ENCODE data around the gene UBE2N.

UBE2N gene

DNA sequence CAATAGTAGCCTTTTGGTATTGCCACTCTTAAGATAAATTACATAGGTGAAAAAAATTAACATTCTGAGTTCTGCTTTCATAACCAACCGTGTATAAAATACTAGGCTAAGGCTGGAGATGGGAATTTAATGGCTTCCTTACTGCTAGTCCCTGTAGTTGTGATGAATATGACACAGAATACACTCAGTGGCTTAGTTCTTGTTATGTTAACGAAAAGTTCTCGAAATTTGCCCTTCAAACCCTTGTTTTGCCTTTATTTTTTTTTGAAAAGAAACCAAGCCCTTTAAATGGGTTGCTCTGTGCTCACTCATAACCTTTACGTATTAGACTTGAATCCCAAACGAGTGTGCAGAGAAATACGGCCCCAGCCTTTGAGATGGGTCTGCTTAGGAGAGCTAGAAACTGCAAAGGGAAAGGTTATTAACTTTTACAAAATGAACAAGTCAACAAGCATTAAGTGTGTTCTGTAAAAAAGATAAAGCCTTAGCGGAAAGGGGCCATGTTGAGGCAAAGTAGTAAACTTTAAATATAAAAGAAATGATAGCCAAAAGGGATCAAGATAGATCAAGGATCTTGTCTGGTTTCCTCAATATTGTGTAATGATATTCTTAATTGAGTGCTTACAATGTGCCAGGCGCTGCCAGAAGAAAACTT is 62.3 kb downstream of the UBE2N start:
- no peak for DNase-seq

DNA sequence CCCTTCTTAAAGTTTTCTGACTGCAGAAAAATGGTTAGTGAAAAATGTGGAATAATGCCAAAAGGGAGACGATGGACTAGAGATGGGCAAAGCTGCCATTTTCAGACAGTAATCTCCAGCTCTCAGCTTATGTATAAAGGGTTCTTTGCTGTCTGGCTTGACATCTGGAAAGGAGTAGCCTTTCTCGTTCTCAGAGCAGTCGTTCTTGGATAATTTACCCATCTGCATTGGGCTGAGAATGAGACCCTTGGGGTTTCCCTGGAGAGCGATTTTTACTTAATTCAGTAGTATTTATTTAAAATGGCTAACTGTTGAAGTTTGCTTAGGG is 62.8 kb downstream of the UBE2N start:
- no peak for DNase-seq

GRCh38 chr12:93378196-93378997 is 63.4 kb downstream of the UBE2N start:
- peak; percentile 37 for DNase-seq

DNA sequence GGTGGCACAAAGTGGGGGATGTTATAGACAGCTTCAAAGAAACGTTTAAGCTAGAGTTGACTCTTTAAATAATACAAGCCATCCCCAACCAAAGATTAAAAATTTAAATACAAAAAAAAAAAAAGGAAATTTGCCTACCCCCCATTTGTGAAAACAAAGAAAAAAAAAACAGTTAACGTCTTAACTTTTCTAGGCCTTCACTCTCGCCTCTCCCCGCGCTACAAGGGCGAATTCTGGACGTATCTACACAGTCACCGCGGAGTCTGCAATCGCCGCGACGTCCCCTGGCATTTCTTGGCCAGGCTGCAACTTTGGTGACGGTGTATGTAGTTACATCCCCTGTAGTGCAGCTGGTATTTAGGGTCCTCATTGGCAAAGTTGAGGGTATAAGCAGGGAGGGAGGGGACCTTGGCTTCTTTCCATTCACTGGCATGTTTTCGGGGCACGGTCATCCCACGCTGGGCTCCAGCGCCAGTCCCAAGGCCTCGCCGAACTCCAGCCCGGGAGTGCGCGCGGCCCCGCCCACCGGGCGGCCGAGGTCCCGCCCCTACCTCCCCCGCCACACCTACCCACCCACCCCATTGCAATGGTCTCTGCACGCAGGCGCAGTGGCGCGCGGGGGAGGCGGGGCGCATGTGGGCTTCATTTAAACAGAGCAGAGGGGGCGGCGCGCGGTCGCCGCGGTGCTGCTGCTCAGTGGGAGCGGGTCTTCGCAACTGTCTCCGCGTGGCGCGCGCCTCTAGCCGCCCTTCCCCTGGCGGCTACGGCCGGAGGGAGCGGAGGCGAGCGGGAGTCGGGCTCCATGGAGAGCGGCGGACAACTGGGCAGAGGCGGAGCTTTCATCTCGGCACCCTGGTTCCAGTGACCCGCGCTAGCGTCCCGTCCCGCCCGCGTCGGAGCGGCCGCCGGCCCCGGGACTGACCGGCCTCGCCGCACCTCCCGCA is 64.2 kb downstream of the UBE2N start, which contains the start of gene NUDT4:
Gene NUDT4 (plus strand): TSS at position 674 of the 944 bp plus-strand sequence. CDS start 398 bp downstream, outside the sequence.
- DNase-seq = peak; percentile 89

DNA sequence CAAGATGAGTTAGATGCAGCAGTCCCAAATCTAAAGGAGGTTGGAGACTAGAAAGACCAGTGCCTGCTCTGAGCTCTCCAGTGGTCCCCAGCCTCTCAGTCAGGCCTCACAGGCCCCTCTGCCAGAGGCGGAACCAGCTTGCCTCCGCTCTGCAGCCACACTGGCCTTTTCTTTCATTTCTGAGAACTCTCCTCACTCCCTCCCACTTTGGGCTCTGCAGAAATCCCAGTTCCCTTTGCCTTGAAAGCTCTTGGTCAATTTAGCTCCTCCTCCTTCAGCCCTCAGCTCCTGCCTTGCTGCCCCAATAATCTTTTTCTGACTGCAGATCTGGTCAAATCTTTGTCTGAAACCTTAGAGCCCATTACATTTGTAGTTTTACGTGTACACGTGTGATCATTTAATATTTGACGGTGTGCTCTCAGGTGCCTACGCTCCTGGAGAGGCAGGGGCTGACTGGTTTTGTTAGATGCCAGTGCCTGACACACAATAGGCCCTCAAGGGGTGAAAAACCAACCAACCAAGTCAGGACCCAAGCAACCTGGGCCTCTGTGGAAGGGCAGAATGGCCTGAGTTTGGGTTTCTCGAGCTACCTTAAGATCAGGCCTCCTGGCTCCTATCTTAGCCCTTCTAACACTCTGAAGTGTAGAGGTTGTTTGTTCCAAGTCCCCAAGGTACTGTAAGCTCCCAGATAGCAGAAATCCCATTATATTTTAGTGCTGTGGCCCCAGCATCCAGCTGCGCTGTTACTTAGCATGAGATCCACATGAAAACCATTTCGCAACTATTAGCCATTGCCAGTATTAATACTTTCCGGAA is 65.1 kb downstream of the UBE2N start:
- DNase-seq = no peak

DNA sequence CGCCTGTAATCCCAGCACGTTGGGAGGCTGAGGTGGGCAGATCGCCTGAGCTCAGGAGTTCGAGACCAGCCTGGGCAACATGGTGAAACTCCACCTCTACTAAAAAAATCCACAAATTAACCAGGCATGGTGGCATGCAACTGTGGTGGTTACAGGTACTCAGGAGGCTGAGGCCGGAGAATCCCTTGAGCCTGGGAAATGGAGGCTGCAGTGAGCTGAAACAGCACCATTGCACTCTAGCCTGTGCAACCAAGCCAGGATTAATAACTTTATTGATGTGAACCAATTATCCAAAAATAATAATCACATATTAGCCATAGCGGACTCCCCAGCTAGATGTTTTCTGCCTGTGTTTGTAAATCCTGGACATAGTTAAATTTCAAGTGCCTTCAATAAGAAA is 65.8 kb downstream of the UBE2N start:
- no peak for DNase-seq

GRCh38 chr12:93373961-93374656 is 67.6 kb downstream of the UBE2N start:
- DNase-seq = no peak

DNA sequence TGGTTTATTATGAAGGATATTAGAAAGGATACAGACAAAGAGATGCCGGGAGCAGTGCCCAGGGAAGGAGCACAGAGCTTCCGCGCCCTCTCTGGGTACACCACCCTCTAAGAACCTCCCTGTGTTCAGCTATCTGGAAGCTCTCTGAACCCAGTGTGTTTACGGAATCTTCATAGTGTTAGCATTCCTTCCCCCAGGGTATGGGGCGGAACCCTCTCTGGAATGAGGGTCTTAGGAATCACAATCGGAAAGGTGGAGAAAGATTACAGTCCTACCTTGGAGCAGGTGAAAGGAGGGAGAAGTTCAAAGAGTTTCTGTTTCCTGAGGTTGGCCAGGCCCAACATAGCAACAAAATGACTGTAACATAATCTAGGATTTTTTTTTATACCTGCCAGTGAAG is 70.8 kb downstream of the UBE2N start:
- DNase-seq = no peak

DNA sequence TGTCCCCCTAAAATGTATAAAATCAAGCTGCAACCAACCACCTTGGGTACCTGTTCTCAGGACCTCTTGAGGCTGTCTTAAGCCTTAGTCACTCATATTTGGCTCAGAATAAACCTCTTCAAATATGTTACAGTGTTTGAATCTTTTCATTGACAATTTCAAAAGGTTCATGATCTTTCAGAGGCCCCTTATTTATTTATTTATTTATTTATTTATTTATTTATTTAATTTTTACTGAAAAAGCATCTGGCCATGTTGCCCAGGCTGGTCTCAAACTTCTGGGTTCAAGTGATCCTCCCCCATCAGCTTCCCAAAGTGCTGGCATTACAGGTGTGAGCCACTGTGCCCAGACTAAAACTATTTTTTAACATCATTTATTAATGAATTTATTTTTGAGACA is 72.2 kb downstream of the UBE2N start:
- no peak for DNase-seq

DNA sequence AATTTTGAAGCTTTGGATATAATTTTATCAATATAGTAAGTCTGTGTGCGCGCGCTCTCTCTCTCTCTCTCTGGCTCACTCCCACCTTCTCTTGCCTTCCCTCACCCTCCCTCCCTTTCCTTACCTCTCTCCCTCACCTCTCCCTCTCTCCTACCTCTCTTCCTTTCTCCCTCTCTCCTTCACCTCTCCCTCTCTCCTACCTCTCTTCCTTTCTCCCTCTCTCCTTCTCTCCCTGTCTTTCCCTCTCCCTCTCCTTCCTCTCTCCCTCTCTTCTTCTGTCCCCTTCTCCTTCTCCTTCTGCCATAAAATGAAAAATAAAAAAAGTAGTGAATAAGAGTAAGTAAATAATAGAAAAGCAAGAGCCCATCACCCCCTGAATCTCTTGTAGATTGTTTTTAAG is 73.0 kb downstream of the UBE2N start:
- DNase-seq = no peak

GRCh38 chr12:93366422-93366821 is 75.3 kb downstream of the UBE2N start:
- no peak for DNase-seq

GRCh38 chr12:93365616-93366405 is 75.9 kb downstream of the UBE2N start:
- no peak for DNase-seq

DNA sequence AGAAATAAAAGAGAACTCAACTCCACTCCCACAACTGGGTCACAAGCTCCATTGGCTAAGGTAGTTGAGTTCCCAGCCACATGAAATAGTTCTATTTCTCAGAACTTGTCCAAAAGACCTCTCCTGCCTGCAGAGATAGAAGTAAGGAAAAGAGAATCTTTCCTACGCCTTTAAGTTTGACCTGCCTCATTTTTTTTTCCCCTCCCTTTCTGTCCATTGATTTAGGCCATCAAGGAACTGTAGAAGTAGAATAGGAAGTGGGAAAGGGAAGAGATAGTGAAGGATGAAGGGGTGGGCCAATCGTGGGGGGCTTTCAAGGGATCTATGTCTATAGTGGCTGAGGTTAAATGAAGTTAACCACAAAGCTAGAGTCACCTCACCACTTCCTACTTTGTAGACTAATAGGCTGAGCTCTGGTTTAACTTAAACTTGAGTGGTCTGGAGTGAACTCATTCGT is 77.9 kb downstream of the UBE2N start:
- DNase-seq = no peak

- DNase-seq = no peak
Measured at GRCh38 chr12:93361151-93361919, 80.4 kb downstream of the UBE2N start.

DNA sequence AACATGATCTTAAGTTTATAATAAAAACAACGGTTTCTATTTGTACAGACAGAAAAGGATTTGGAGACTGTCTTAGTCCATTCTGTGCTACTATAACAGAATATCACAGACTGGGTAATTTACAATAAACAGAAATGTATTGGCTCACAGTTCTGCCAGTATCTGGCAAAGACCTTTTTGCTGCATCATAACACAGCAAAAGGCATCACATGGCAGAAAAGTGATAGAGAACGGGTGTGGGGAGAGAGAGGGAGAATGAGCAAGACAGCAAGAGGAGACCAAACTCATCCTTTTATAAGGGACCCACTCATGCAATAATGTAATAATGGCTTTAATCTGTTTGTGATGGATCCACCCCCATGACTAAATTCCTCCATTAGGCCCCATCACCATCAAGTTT is 81.1 kb downstream of the UBE2N start:
- no peak for DNase-seq

DNA sequence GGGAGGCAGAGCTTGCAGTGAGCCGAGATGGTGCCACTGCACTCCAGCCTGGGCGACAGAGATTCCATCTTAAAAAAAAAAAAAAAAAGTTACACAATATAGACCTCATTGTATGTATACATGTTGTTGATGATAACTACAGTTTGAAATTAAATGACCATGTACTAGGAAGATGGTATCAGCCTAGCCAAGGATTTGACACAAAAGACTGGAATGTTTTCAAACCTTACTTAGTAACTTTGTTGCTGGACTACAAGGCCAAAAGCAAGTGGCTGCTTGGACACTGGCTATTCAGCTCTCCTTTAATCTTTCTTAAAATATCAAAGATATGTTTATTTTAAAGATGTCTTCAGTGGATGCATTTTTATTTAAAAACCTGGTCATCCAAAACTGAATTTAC is 82.9 kb downstream of the UBE2N start:
- DNase-seq = no peak

- no peak for DNase-seq
Measured at GRCh38 chr12:93358058-93358457, 83.7 kb downstream of the UBE2N start.

GRCh38 chr12:93356214-93356613 is 85.5 kb downstream of the UBE2N start:
- DNase-seq = no peak

Measured in GDM1 (cell line).